IgD-negative memory B cell (primary cell): ENCODE measurements around the gene MACROD2. TPM values are rescaled to one million over a fixed set of nuclear protein-coding genes. Genes with fewer than 3 reads are reported as not detected.
A peak's percentile ranks its signal among the peaks of the same experiment; 100 is the strongest.
"Not testable (repeated sequence)": the region's sequence is repeated elsewhere in the genome, so short reads cannot be mapped to it uniquely, and the experiment has no call there.

Experiments
- H3K27ac Mint-ChIP-seq, 3 donors: one replicate each; pipeline ENCODE4 v1.8.0; 2020 to 2022; ENCODE audit warnings: mild to moderate bottlenecking in 3 of 3, mixed read lengths in 3 of 3, moderate library complexity in 1 of 3
- H3K27me3 Mint-ChIP-seq: one replicate; pipeline ENCODE4 v1.8.0; 2021; ENCODE audit warnings: mixed read lengths
- H3K36me3 Mint-ChIP-seq: one replicate; pipeline ENCODE4 v1.8.0; 2020; ENCODE audit warnings: mild to moderate bottlenecking, mixed read lengths
- H3K4me1 Mint-ChIP-seq, 3 donors: one replicate each; pipeline ENCODE4 v1.8.0; 2020 to 2022; ENCODE audit warnings: mixed read lengths in 3 of 3, mild to moderate bottlenecking in 1 of 3
- H3K4me3 Mint-ChIP-seq, 4 donors: one replicate each; pipeline ENCODE4 v1.8.0; 2020 to 2022; ENCODE audit warnings: mild to moderate bottlenecking in 4 of 4, mixed read lengths in 4 of 4, moderate library complexity in 3 of 4
- H3K9me3 Mint-ChIP-seq, 3 donors: one replicate each; pipeline ENCODE4 v1.8.0; 2020 to 2021; ENCODE audit warnings: mixed read lengths in 3 of 3, mild to moderate bottlenecking in 1 of 3
- polyA plus RNA-seq: library from polyadenylated mRNA; unstranded; fragments of 300-500 nt; fragmentation: Illumina TruSeq; gene quantifications from one replicate; pipeline ENCODE4 v1.2.3, GENCODE V29; 2021

The MACROD2 gene
- polyA plus RNA-seq, 1 donor from 2014 or later, result 1.3 TPM

DNA sequence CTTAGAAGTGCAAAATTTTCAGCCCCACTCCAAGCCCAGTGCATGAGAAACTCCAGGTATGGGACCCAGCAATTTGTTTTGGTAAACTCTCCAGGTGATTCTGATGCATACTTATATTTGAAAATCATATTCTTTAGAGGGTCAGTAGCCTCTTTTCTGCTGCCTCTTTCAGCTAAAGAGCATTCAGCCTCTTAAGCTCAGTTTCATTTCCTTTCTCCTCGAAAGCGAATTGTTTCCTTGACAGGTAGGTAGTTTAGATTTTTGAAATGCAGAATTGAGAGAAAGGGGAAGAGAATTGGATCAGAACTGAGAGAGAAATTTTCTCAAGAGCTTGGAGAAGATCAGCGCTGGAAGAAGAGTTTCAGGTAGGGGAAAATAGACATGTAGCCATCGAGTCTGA lies 1337.9 kb downstream of the MACROD2 start:
- H3K4me3 Mint-ChIP-seq, result peak overlapping the region; percentile 69 to 85 (median 76)
- H3K4me1 Mint-ChIP-seq, result peaks cover 15 to 22% (median 15%) of the 10 kb centered on the region in 3 donors
- H3K27ac Mint-ChIP-seq, result peak overlapping the region; percentile 62 to 92 (median 80)
- no peaks in the 10 kb centered on the region for H3K27me3 Mint-ChIP-seq
- H3K36me3 Mint-ChIP-seq, result no peaks in the 10 kb centered on the region
- H3K9me3 Mint-ChIP-seq, result no peaks in the 10 kb centered on the region

DNA sequence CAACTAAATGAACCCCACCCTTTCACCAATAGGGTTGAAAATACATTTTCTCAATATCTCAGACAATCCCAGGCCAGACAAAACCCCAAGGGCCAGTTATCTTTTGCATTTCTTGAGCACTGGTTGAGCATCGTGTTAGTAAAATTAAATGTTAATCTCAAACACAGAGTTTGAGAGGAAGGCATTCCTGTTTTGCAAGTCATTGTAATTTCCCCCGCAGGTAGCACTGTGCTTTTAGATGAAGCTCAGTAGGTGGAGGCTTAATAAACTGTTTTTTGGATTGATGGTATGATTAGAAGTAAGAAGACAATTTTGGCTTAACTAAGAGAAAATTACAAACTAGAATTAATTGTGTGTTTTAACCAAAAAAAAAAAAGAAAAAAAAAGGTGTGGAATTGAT lies 1340.7 kb downstream of the MACROD2 start:
- peaks cover 0 to 1% (median 0%) of the 10 kb centered on the region in 3 donors for H3K9me3 Mint-ChIP-seq
- H3K4me1 Mint-ChIP-seq, result peaks cover 15 to 22% (median 15%) of the 10 kb centered on the region in 3 donors
- H3K27ac Mint-ChIP-seq, result no peak overlapping the region
- peak overlapping the region in 1 of 4 donors; percentile 56 for H3K4me3 Mint-ChIP-seq
- H3K36me3 Mint-ChIP-seq, result peaks cover 2% of the 10 kb centered on the region
- H3K27me3 Mint-ChIP-seq, result no peaks in the 10 kb centered on the region

DNA sequence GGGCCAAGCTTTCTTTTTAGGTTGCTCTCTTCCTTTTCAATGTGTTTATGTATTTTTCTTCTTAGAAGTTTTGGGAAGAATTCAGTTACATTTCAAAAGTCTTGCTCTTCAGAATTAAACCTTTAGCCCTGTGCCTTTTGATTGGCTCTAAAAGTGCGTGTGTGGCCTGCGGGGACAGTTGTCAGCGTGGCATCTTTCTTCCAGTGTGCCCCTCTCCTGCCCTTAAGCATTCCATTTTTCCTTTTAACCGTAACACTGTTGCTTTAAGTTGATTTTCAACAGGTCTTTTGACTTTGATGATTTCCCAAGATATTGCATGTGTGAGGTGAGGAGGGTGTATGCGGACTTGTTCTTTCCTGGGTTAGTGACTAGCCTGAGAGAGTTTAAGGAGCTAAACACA lies 1341.2 kb downstream of the MACROD2 start:
- no peak overlapping the region for H3K27ac Mint-ChIP-seq
- H3K36me3 Mint-ChIP-seq, result peaks cover 2% of the 10 kb centered on the region
- peaks cover 15 to 22% (median 15%) of the 10 kb centered on the region in 3 donors for H3K4me1 Mint-ChIP-seq
- H3K4me3 Mint-ChIP-seq, result no peak overlapping the region
- H3K9me3 Mint-ChIP-seq, result peaks cover 0 to 1% (median 0%) of the 10 kb centered on the region in 3 donors
- no peaks in the 10 kb centered on the region for H3K27me3 Mint-ChIP-seq

DNA sequence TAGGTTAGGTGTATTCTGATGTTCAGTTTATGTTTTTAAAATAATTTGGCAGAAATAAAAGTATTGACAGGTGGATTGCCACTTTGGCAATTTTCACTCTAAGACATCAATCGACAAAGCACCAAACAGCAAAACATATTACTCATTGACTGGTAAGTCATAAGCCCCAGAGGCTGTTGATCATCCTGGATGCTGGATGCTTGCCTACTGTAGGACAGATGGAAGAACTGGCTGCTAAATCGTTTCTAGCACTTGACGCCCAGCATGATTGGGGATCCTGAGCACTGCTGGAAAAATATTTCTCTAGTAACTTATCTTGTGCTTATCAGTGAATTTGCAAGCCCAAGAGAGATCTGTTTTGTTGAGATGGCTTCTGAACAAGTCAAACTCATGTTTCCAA lies 1343.9 kb downstream of the MACROD2 start:
- Mint-ChIP-seq H3K27me3 (no peaks in the 10 kb centered on the region), H3K4me3 (no peak overlapping the region), H3K4me1 (peaks cover 4 to 10% (median 6%) of the 10 kb centered on the region in 3 donors), H3K36me3 (peaks cover 2% of the 10 kb centered on the region), H3K9me3 (peaks cover 0 to 1% (median 0%) of the 10 kb centered on the region in 3 donors), H3K27ac (no peak overlapping the region)

DNA sequence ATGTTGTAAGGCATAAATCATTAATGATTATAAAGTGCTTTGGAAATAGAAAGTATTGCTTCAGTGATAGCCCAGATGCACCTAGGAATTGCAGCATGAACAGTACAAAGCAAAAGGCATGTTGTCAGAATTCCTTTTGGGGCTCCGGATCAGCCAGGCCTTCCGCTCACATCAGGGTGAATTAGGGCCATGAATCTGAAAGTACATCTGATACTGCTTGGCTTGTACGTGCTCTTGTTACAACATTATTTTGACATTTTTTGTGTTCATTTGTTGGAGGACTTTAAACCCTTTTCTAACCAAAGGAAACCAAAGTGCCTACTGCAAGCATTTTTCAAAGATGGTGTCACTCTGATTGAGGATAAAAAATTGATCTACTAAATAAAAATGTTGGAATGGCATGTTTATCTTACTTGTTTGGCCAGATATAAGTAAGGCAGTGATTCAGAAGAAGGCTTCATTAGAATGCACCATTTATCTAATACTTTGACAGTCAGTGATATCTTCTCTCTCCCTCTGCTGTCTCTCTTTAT lies 1347.7 kb downstream of the MACROD2 start:
- no peak overlapping the region for H3K27ac Mint-ChIP-seq
- no peaks in the 10 kb centered on the region for H3K4me1 Mint-ChIP-seq
- no peaks in the 10 kb centered on the region for H3K27me3 Mint-ChIP-seq
- no peak overlapping the region for H3K4me3 Mint-ChIP-seq
- H3K9me3 Mint-ChIP-seq, result peaks cover 0 to 1% (median 0%) of the 10 kb centered on the region in 3 donors
- H3K36me3 Mint-ChIP-seq, result peaks cover 2% of the 10 kb centered on the region

DNA sequence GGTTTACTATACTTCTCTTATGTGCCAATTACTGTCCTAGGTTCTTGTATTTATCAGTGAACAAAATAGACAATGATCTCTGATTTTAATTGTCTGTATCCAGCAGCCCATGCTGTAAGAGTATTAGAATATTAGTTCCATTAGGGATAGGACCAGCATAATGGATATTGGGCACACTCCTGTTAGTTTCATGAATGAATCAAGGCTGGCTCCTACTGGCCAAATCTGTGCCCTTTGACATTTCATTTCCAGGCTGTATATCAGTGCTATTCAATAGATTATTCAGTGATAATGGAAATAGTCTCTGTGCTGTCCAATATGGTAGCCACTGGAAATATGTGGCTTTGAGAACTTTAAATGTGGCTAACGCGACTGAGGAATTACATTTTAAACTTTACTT lies 1350.0 kb downstream of the MACROD2 start:
- Mint-ChIP-seq H3K9me3 (no peaks in the 10 kb centered on the region), H3K27ac (no peak overlapping the region), H3K27me3 (no peaks in the 10 kb centered on the region), H3K4me1 (peaks cover 2 to 4% (median 3%) of the 10 kb centered on the region in 3 donors), H3K36me3 (peaks cover 2% of the 10 kb centered on the region), H3K4me3 (no peak overlapping the region)

DNA sequence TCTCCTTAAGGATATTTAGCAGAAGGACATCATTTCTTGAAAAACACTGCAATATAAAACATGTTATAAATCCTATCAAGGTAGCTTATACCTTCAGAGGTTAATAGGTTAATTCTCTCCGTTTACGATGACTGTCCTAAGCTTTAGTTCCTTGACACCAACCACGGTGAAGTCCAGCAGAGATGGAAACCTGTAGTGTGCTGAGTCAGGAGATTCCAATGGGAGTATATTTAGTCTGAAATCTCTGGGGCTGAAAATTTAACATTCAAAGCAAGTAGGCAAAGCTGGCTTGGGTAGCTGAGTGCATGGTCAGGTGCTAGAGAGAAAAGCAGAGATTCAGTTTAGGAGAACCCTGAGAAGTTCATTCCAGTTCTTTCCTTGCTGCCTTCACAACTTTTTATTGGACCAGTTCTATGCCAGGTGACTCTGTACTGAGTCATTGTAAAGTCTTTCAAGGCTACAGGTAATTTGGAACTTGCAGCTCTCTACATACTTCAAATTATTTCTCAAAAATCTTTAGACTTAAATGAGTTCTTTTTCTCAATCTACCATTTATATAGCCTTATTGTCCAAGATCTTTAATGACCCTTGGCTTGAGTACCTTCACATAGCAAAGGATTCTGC lies 1351.5 kb downstream of the MACROD2 start:
- no peaks in the 10 kb centered on the region for H3K36me3 Mint-ChIP-seq
- no peak overlapping the region for H3K27ac Mint-ChIP-seq
- H3K4me1 Mint-ChIP-seq, result peaks cover 2 to 4% (median 3%) of the 10 kb centered on the region in 3 donors
- no peaks in the 10 kb centered on the region for H3K9me3 Mint-ChIP-seq
- H3K27me3 Mint-ChIP-seq, result no peaks in the 10 kb centered on the region
- peak overlapping the region in 1 of 4 donors; percentile 27 for H3K4me3 Mint-ChIP-seq

DNA sequence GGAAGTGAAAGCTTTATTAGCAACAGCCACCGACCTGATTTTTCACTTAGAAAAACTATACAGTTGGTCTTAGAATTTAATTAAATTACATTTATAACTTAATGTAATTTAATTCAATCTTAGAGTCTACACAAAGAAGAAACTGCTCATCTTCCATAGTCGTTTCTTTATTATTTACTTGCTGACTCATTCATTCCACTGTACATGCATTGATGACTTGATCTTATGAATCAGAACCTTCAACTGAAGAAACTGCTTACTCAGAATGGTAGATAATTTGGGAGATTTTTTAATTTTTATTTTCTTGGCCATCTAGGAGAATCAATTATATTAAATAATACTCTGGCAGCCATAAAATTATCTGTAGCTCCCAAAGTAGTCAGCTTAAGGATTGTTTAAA lies 1363.7 kb downstream of the MACROD2 start:
- Mint-ChIP-seq H3K9me3 (peaks cover 0 to 6% (median 1%) of the 10 kb centered on the region in 3 donors), H3K4me3 (no peak overlapping the region), H3K36me3 (peaks cover 2% of the 10 kb centered on the region)

DNA sequence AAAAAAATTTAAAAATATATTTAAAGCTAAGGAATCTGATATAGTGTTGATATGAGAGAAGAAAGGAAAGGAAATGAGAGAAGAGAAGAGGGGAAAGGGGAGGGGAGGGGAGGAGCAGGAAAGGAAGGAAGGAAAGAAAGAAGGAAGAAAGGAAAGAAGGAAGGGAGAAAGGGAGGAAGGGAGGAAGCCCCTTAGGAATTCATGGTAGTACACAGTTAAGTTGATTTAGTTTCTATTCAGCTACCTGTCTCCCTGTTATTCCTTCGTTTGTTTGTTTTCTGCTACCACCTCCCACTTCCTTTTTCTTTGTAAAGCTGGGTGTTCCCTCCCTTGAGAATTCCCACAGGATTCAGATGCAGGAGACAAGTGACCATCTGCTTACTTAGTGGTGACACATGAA lies 1367.5 kb downstream of the MACROD2 start:
- H3K4me3 Mint-ChIP-seq, result no peak overlapping the region
- H3K27me3 Mint-ChIP-seq, result no peaks in the 10 kb centered on the region
- H3K36me3 Mint-ChIP-seq, result peaks cover 2% of the 10 kb centered on the region
- H3K9me3 Mint-ChIP-seq, result peaks cover 0 to 3% (median 1%) of the 10 kb centered on the region in 3 donors
- H3K27ac Mint-ChIP-seq, result no peak overlapping the region
- no peaks in the 10 kb centered on the region for H3K4me1 Mint-ChIP-seq

More for the DNA sequence above, 1363.7 kb downstream of the MACROD2 start:
- Mint-ChIP-seq H3K27me3 (no peaks in the 10 kb centered on the region), H3K27ac (no peak overlapping the region), H3K4me1 (no peaks in the 10 kb centered on the region)

DNA sequence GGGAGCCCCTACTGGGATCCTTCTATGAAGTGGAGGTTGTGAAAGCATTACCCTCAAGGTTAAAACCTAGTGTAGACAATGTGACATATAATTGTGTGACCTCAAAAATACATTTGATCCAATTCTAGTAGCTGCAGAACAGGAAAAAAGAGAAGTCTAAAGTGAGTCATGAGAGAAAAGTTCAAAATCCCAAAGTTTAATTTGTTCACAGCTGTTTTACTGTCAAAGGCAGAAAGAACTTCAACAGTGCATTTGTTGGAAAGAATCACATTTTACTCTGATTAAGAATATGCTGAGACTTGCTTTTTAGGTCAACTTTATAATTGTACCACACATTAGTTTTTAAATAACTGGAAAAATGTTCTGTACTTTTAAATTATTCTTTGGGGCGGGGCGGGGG lies 1369.5 kb downstream of the MACROD2 start:
- no peaks in the 10 kb centered on the region for H3K9me3 Mint-ChIP-seq
- H3K4me3 Mint-ChIP-seq, result no peak overlapping the region
- H3K4me1 Mint-ChIP-seq, result no peaks in the 10 kb centered on the region
- peaks cover 2% of the 10 kb centered on the region for H3K36me3 Mint-ChIP-seq
- H3K27me3 Mint-ChIP-seq, result no peaks in the 10 kb centered on the region
- no peak overlapping the region for H3K27ac Mint-ChIP-seq

DNA sequence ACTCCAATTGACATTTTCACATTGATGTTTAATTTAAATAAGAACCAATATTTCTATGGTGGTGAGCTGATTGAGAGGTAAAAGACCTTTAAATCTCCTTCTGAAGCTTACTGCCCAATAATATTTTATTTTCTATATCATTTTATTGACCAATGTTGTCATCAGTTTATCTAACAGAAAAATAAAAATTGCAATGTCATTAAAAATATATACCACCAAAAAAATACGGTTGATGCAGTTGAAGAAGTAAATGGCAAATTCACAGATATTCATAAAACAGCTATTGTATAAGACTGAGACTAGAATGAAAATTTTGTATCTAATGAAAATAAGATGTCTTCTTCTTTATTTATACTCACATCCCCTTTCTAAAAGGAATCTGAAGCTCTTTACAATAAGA lies 1375.1 kb downstream of the MACROD2 start:
- Mint-ChIP-seq H3K9me3 (no peaks in the 10 kb centered on the region), H3K36me3 (no peaks in the 10 kb centered on the region), H3K27ac (no peak overlapping the region)

DNA sequence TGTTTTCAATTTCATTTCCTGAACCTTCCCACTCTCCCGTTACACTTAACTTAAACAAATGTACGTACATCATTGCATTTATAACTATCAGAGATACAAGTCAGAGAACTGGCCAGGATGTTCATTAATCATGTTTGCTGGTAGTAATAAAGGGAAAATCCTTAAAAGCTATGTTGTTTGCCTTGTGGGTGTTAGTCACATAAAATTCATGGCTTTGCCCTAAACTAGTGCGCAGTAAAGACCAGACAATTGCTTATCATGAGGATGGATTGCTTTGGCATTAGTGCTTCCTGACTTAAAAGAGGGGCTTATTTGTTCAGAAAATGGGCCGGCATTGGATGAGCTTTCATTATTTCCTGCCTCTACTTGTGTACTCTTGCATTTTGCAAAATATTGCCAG lies 1379.4 kb downstream of the MACROD2 start:
- H3K4me3 Mint-ChIP-seq, result no peak overlapping the region
- H3K27ac Mint-ChIP-seq, result no peak overlapping the region
- H3K9me3 Mint-ChIP-seq, result no peaks in the 10 kb centered on the region
- peaks cover 2% of the 10 kb centered on the region for H3K27me3 Mint-ChIP-seq
- H3K36me3 Mint-ChIP-seq, result no peaks in the 10 kb centered on the region
- no peaks in the 10 kb centered on the region for H3K4me1 Mint-ChIP-seq

More for the DNA sequence above, 1375.1 kb downstream of the MACROD2 start:
- no peaks in the 10 kb centered on the region for H3K4me1 Mint-ChIP-seq
- H3K27me3 Mint-ChIP-seq, result peaks cover 2% of the 10 kb centered on the region
- no peak overlapping the region for H3K4me3 Mint-ChIP-seq

DNA sequence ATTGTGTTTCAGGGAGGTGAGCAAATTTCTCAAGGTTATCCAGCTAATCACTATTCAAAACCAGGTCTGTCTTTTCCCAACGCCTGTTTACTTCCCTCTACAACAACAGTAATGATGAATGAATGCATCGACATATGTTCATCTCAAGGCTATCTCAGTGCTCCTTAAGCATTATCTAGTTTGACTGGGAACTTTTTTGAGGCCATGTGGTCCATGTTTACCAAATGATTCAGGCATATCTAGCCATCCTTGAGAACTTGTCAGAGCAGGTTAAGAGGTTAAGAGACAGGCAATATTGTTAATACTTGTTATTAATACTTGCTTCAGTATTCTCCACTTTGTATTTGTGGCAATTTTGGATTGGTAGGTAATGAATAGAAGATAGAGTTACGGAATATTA lies 1380.5 kb downstream of the MACROD2 start:
- H3K36me3 Mint-ChIP-seq, result no peaks in the 10 kb centered on the region
- no peak overlapping the region for H3K4me3 Mint-ChIP-seq
- no peaks in the 10 kb centered on the region for H3K9me3 Mint-ChIP-seq
- no peaks in the 10 kb centered on the region for H3K4me1 Mint-ChIP-seq
- peaks cover 2% of the 10 kb centered on the region for H3K27me3 Mint-ChIP-seq
- H3K27ac Mint-ChIP-seq, result no peak overlapping the region

DNA sequence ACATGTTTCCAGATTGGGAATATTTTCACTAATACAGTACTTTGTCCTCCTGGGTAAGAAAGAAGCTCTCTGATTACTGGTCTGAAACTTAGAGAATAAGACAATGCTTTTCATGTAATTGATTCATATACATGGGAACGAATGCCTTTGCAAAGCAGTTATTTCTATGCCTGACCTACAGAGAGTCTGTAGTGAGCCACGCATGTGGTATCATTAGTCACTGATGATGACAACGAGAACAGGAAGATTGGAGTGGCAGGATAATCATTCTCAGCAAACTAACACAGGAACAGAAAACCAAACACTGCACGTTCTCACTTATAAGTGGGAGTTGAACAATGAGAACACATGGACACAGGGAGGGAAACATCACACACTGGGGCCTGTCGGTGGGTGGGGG lies 1382.3 kb downstream of the MACROD2 start:
- H3K4me1 Mint-ChIP-seq, H3K27ac Mint-ChIP-seq, H3K4me3 Mint-ChIP-seq, H3K27me3 Mint-ChIP-seq, H3K36me3 Mint-ChIP-seq, H3K9me3 Mint-ChIP-seq: not testable (repeated sequence)

DNA sequence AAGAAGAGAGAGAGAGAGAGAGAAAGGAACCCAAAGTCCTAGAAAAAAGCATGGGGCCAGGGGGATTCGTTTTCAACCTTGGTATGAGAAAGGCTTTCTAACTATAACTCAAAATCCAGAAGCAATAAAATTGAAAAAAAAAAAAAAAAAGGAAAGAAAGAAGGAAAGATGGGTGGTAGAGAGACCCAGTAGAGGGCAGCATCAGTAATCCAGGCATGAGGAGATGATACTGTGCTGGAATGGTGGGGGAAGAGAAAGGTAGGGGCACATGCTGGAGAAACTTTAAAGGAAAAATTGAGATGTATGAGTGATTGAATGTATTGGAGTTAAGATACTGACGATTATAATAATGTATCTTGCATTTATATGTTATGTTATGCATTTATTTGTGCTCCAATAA lies 1382.8 kb downstream of the MACROD2 start:
- Mint-ChIP-seq H3K9me3 (no peaks in the 10 kb centered on the region), H3K4me1 (no peaks in the 10 kb centered on the region), H3K36me3 (no peaks in the 10 kb centered on the region), H3K27me3 (peaks cover 2% of the 10 kb centered on the region), H3K4me3 (no peak overlapping the region), H3K27ac (no peak overlapping the region)

DNA sequence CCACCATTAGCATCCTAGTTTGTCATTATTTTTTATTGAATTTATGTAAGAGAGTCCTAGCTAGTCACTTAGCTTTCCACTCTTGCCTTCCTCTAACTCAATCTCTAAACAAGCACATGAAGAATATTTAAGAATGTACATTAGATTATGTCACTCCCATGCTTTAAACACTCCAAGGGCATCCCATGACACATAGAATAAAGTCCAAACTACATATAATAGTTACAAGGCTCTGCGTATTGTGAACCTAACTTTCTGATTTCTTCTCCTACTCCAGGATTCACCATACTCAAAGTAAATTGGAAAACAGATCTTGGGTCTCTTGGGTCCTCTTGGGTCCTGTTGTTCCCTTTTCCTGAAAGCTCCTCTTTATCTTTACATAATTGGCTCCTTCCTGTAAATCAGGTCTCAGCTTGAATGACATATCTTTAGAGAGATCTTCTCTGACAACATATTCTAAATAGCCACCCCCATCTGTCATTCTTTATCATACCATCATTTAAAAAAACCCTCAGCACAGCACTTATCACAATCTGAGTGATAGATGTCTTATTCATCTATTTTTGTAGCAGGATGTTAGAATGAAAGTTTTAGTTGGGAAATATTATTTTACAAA lies 1384.5 kb downstream of the MACROD2 start:
- Mint-ChIP-seq H3K4me3 (no peak overlapping the region), H3K27ac (no peak overlapping the region), H3K9me3 (no peaks in the 10 kb centered on the region), H3K4me1 (no peaks in the 10 kb centered on the region), H3K27me3 (no peaks in the 10 kb centered on the region), H3K36me3 (no peaks in the 10 kb centered on the region)
